Sigmoid colon (tissue), 4 donors: ENCODE measurements around the gene KCND1.

Experiments
- POLR2A ChIP-seq, 2 donors: fragments of 450-650 bp; IDR thresholded peaks; one replicate each; pipeline ENCODE4 v1.6.1; 2016; ENCODE audit warnings: antibody characterized with exemption in 2 of 2, mild to moderate bottlenecking in 2 of 2, moderate library complexity in 2 of 2
- POLR2AphosphoS5 ChIP-seq, 4 donors: sonication (generic); formaldehyde crosslinking; IDR thresholded peaks; one replicate each; pipeline ENCODE4 v1.6.1; 2017; ENCODE audit warnings: antibody characterized with exemption in 4 of 4
- TF ChIP-seq, protein P1 (sequence below), 4 experiments: fragments of 450-650 bp in 3 of 4; fragments of 200-600 bp in 1 of 4; IDR thresholded peaks; one replicate each; pipeline ENCODE4 v1.5.1; 2016 to 2019; ENCODE audit warnings: antibody characterized with exemption in 4 of 4, mild to moderate bottlenecking in 3 of 4, moderate library complexity in 2 of 4

GRCh38 chrX:48998391-48998790 is 26.7 kb upstream of the KCND1 start:
- TF ChIP-seq POLR2AphosphoS5 (IDR thresholded peaks at IDR 0.05) (no peak), POLR2A (IDR thresholded peaks at IDR 0.05) (no peak)
- TF ChIP-seq, protein P1, sequence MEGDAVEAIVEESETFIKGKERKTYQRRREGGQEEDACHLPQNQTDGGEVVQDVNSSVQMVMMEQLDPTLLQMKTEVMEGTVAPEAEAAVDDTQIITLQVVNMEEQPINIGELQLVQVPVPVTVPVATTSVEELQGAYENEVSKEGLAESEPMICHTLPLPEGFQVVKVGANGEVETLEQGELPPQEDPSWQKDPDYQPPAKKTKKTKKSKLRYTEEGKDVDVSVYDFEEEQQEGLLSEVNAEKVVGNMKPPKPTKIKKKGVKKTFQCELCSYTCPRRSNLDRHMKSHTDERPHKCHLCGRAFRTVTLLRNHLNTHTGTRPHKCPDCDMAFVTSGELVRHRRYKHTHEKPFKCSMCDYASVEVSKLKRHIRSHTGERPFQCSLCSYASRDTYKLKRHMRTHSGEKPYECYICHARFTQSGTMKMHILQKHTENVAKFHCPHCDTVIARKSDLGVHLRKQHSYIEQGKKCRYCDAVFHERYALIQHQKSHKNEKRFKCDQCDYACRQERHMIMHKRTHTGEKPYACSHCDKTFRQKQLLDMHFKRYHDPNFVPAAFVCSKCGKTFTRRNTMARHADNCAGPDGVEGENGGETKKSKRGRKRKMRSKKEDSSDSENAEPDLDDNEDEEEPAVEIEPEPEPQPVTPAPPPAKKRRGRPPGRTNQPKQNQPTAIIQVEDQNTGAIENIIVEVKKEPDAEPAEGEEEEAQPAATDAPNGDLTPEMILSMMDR (IDR thresholded peaks at IDR 0.05): no peak
